GM19324 (cell line): ENCODE results near the gene SMARCC1.

Experiments
- ATAC-seq: cut with Tn5 transposase; IDR thresholded peaks from one replicate; pipeline ENCODE4 v1.9.1; 2021; ENCODE audit warnings: mild to moderate bottlenecking, moderate library complexity; ENCODE audit not compliant: unreplicated experiment, low FRiP score

The SMARCC1 gene

GRCh38 chr3:47643092-47643491 lies 138.6 kb downstream of the SMARCC1 start:
- ATAC-seq, result no peak

- ATAC-seq, result no peak
Observed at GRCh38 chr3:47641739-47642138, 140.0 kb downstream of the SMARCC1 start.

- ATAC-seq, result no peak
Observed at GRCh38 chr3:47636921-47637320, 144.8 kb downstream of the SMARCC1 start.

GRCh38 chr3:47636225-47636624 lies 145.5 kb downstream of the SMARCC1 start:
- no peak for ATAC-seq

GRCh38 chr3:47635536-47635935 lies 146.2 kb downstream of the SMARCC1 start:
- ATAC-seq, result no peak

DNA sequence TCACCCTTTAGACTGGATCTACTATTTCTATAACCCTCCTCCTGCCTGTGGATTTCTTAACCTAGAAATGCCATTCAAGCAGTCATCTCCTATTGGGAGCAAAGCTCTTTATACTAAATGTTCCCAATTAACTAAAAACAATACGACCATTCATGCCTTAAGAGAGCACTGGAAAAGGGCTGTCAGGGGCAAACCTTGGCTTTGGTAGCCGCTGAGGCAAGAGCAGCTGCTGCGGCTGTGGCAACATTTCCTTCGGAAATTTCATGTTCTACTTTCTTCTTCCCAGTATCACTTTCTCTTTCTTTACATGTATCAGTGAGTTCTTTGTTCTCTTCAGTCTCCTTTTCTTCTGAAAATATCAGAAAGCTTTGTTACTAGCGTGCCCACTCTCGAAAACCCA lies 146.7 kb downstream of the SMARCC1 start:
- ATAC-seq, result no peak

- ATAC-seq, result no peak
Observed at GRCh38 chr3:47630810-47631209, 150.9 kb downstream of the SMARCC1 start.

DNA sequence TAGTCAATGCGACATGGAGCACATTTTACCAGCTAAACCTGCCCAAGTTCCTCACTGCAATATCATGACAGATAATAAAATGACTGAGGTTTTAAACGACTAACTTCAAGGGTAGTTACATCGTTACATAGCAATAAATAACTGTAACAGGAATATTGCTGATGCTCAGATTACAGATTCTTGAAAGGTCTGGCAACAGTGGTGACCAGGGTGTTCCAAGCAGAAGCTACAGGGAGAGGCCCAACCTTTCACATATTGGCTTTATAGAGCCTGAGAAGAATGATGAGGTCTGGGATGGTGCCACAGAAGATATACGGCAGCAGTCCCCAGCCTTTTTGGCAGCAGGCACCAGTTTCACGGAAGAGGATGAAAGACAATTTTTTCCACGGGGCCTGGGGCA lies 151.9 kb downstream of the SMARCC1 start:
- no peak for ATAC-seq

DNA sequence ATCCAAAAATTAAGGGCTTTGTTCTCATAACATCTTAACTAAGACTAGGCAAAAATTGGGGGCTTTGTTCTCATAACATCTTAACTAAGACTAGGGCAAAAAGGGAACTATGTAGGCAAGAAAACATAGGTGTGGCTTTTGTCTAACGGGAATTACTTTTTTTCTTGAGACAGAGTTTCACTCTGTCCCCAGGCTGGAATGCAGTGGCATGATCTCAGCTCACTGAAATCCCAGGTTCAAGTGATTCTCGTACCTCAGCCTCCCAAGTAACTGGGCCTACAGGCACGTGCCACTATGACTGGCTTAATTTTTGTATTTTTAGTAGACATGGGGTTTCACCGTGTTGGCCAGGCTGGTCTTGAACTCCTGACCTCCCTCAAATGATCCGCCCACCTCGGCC lies 153.3 kb downstream of the SMARCC1 start:
- no peak for ATAC-seq

DNA sequence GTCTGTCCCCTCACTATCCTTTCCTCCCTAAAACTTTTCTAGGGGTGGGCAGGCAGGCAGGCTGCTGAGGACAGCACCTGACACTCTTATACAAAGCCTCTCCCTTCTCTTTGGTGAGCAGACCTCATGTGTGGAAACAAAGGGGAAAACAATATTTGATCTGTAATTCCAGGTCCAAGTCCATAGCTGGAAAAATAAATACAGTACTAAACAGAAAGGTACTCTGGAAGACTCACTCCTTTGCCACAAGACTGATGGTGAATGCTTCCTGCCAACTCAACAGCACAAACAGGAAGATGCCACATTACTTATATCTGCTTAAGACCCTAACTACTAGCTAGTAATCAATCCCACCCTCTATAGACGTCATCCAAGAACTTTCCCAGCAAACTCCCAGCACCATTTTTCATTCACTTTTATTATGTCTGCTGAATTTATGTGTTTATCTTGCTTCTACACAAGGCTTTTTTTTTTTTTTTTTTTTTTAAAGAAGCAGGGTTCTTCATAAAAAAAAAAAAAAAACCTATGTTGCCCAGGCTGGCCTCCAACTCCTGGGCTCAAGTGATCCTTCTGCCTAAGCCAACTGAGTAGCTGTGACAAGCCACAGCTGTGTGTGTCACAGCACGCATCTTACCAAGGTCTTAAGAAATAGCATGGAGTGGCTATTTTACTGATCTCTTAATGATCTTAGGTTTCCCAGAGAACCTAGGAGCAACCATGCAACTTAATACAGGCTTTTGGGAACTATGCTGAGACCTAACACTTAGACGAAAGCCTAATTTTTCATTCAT lies 158.8 kb downstream of the SMARCC1 start:
- no peak for ATAC-seq

GRCh38 chr3:47617086-47618010 lies 164.3 kb downstream of the SMARCC1 start:
- no peak for ATAC-seq

DNA sequence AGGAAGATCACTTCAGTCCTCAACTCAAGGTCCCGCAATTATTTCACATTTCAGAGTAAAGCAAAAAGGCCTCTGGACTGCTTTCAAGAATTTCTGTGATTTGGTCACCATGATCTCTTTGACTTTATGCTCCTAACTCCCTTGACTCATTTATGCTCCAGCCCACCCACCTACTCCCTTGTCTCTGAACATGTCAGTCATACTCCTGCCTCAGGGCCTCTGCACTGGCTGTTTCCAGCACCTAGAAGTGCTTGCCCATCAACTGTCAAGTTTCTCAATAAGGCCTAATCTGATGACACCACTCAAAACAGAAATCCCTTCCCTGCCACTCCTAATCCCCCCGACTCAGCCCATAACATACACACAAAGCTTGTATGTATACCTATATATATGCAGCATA lies 166.9 kb downstream of the SMARCC1 start:
- no peak for ATAC-seq

DNA sequence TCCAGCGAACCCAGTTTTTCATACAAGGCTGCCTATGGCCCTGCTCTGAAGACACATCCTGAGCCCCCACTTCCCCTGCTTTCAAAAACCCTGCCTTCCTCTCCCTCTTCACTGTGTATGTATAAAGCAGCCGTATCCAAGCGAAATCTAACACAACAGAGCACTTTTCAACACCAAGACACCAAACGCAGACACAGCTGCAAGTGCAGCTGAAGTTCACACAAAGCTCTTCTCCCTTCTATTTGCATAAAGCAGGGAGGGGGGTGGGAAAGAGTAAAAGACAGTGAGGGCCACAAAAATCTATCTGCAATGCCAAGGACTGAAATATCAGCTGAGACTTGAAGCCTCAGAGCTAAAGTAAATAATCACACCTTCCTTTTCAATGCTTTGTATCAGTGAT lies 168.0 kb downstream of the SMARCC1 start:
- ATAC-seq, result no peak

DNA sequence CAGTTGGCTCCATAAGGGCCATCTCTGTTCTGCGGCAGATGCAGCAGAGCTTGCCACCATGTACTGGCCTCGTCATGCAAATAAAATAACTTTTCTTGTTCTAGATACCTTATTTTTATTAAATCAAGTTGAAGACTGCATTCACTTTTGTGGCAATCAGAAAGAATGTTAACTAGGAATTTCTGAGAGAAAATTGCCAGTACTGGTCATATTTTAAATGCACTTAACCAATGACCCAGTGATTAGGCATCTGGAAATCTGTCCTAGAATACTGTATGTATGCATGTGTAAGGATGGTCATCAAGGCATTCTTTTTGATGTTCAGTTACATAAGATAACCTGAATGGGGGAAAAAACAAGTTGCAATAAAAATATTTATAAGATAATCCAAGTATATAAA lies 168.8 kb downstream of the SMARCC1 start:
- no peak for ATAC-seq

GRCh38 chr3:47612178-47612577 lies 169.5 kb downstream of the SMARCC1 start:
- ATAC-seq, result no peak

DNA sequence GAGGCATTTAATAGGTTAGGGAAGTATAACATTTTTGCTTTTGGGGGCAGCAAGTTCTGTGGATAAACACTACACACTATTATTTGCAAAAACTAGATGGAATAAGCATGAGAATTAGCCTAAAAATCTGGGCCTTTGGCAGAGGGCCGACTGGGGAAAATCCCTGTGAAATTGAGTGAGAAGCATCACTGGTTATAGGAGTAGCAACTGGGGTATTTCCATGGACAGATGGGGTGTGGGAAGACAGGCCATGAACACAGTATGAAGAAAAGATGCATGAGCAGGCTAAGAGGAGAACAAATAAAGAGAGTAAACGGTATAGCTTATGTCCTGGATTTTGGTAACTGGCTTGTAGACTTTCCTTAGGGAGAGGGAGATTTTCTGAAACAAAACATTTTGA lies 170.1 kb downstream of the SMARCC1 start:
- no peak for ATAC-seq

DNA sequence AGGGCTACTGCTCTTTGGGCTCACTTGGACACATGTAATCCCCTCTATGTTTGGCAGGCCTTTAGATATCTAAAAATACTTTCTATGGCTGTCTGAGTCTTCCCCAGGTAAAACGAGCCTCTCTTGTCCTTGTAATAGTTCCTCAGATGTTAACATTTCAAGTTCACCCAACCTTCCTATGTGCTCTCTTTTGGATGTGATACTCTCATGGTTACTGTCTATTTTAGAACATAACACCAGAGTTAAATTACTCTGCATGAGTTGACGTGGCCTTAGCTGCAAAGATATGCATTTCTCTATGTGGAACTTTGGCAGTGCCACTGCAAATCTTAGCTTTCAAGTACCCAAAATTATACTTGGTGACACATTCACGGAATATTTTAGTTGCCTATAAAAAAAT lies 171.1 kb downstream of the SMARCC1 start:
- no peak for ATAC-seq

- ATAC-seq, result no peak
Observed at GRCh38 chr3:47607335-47607734, 174.4 kb downstream of the SMARCC1 start.

GRCh38 chr3:47606165-47606564 lies 175.5 kb downstream of the SMARCC1 start:
- ATAC-seq, result no peak

GRCh38 chr3:47605652-47606051 lies 176.0 kb downstream of the SMARCC1 start:
- no peak for ATAC-seq

DNA sequence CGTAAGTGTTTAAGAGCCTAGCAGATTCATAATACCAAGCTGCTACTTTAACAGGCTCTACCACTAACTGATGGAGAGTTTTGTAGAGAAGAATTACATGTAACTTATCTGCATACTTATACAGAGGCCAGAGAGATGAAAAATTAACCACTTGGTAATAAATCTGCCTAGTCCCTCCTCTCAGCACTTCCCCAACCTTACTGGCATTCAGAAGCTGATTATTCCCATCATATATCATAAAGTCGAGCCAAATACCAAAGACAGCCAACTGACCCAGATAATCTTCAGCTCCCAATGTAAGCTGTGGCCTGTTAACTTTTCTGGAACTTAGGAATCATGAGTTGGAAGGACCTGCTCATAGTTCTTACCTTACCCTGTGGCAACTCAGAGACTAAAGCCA lies 177.5 kb downstream of the SMARCC1 start:
- ATAC-seq, result no peak

- ATAC-seq, result no peak
Observed at GRCh38 chr3:47603332-47603731, 178.4 kb downstream of the SMARCC1 start.
